Esophagus muscularis mucosa (tissue), 4 donors: ENCODE results near the gene CDH10.

ENCODE experiments used
- CTCF ChIP-seq, 3 experiments: fragments of 200-600 bp in 2 of 3; fragments of 450-650 bp in 1 of 3; sonication (generic) in 2 of 3; IDR thresholded peaks; one replicate each; pipeline ENCODE4 v1.5.1; 2017 to 2019; ENCODE audit warnings: antibody characterized with exemption in 3 of 3, mild to moderate bottlenecking in 2 of 3, moderate library complexity in 1 of 3
- EP300 ChIP-seq: sonication (generic); formaldehyde crosslinking; IDR thresholded peaks from one replicate; pipeline ENCODE4 v1.6.1; 2017; ENCODE audit warnings: antibody characterized with exemption
- POLR2A ChIP-seq: fragments of 450-650 bp; IDR thresholded peaks from one replicate; pipeline ENCODE4 v1.6.1; 2017; ENCODE audit warnings: antibody characterized with exemption, moderate library complexity, mild to moderate bottlenecking, low read depth
- POLR2AphosphoS5 ChIP-seq, 2 donors: sonication (generic); formaldehyde crosslinking; IDR thresholded peaks; one replicate each; pipeline ENCODE4 v1.6.1; 2017; ENCODE audit warnings: antibody characterized with exemption in 2 of 2

DNA sequence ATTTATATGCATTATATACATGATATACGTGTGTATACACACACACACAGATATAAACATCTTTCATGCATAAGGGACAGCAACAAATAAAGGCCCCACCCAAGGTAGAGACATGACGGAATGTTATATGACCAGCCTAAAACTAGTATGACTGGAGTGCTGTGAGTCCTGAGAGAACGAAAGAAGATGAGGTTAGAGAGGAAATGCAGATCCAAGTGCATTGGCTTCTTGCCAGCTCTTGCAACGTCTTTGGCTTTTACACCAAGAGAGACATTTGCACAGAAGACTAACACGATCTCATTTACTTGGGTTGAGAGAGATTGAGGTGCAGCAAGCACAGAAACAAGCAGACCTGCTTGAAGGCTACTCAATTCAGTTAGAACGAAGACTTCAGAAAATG is 23.0 kb downstream of the CDH10 start:
- no peak for TF ChIP-seq CTCF (IDR thresholded peaks at IDR 0.05)
- no peak for TF ChIP-seq POLR2A
- no peak for TF ChIP-seq EP300
- no peak for TF ChIP-seq POLR2AphosphoS5 (IDR thresholded peaks at IDR 0.05)
